Endodermal cell (in vitro differentiated cells): ENCODE data around the gene IL31. TPM values are rescaled to one million over a fixed set of nuclear protein-coding genes. Genes with fewer than 3 reads are reported as not detected.

Experiments
- DNase-seq: peaks from one replicate; pipeline ENCODE4 v3.0.0-alpha.2; 2017
- H3K27ac ChIP-seq: 2 replicates; pipeline ENCODE4 v1.5.1; 2013; ENCODE audit warnings: mild to moderate bottlenecking, low read depth, low read length, moderate library complexity
- H3K27me3 ChIP-seq: 2 replicates; pipeline ENCODE4 v1.6.1; 2013; ENCODE audit warnings: mild to moderate bottlenecking, low read length, moderate library complexity; ENCODE audit not compliant: insufficient read depth, control insufficient read depth, poor library complexity, severe bottlenecking
- H3K36me3 ChIP-seq: 2 replicates; pipeline ENCODE4 v1.7.0; 2013; ENCODE audit warnings: mild to moderate bottlenecking, low read length, moderate library complexity; ENCODE audit not compliant: control insufficient read depth, insufficient read depth
- H3K4me1 ChIP-seq: one replicate; pipeline ENCODE4 v1.7.0; 2013; ENCODE audit warnings: low read length; ENCODE audit not compliant: control insufficient read depth, insufficient read depth
- H3K4me3 ChIP-seq: 2 replicates; pipeline ENCODE4 v1.5.1; 2013; ENCODE audit warnings: mild to moderate bottlenecking, low read length, moderate library complexity
- H3K9ac ChIP-seq: 2 replicates; pipeline ENCODE4 v1.6.1; 2013; ENCODE audit warnings: mild to moderate bottlenecking, low read length, moderate library complexity; ENCODE audit not compliant: poor library complexity, severe bottlenecking; ENCODE audit errors: extremely low read depth
- H3K9me3 ChIP-seq: 2 replicates; pipeline ENCODE4 v1.6.1; 2013; ENCODE audit warnings: mild to moderate bottlenecking, low read length, moderate library complexity; ENCODE audit not compliant: control insufficient read depth
- H3K27ac Mint-ChIP-seq: 2 replicates; pipeline ENCODE4 v1.8.0; 2020; ENCODE audit warnings: mixed read lengths
- H3K27me3 Mint-ChIP-seq: 2 replicates; pipeline ENCODE4 v1.8.0; 2021; ENCODE audit warnings: mild to moderate bottlenecking, mixed read lengths; ENCODE audit not compliant: insufficient read depth
- H3K36me3 Mint-ChIP-seq: 2 replicates; pipeline ENCODE4 v1.8.0; 2020; ENCODE audit warnings: low read depth, mixed read lengths
- H3K4me1 Mint-ChIP-seq: 2 replicates; pipeline ENCODE4 v1.8.0; 2020; ENCODE audit warnings: mixed read lengths
- H3K4me3 Mint-ChIP-seq: 2 replicates; pipeline ENCODE4 v1.8.0; 2020; ENCODE audit warnings: mild to moderate bottlenecking, moderate library complexity, mixed read lengths
- H3K9me3 Mint-ChIP-seq: 2 replicates; pipeline ENCODE4 v1.8.0; 2020; ENCODE audit warnings: mild to moderate bottlenecking, mixed read lengths
- WGBS, 2 experiments: methylation state at CpG; one replicate each; pipeline versions ENCODE4 v1.1.5 to v1.1.7; 2013; ENCODE audit warnings: missing lambda C conversion rate in 2 of 2, mixed read lengths in 1 of 2; ENCODE audit not compliant: insufficient coverage in 1 of 2, insufficient read length in 1 of 2; 5-methylcytosine and 5-hydroxymethylcytosine counted together
- total RNA-seq, 2 donors: library from RNA; stranded (reverse); fragmentation: NEBNext Ultra II Directional in 1 of 2; extraction: Animal tissue kit (Norgen Biotek cat#: 25700) in 1 of 2; gene quantifications; 2 replicates in 1 of 2; 3 replicates in 1 of 2; pipeline ENCODE4 v1.2.1, GENCODE V29; 2021
- TF ChIP-seq, protein P1 (sequence below): fragments of 200-600 bp; sonication (generic); conservative IDR thresholded peaks from 2 replicates; pipeline ENCODE4 v1.5.0; 2021; ENCODE audit warnings: antibody characterized with exemption, mild to moderate bottlenecking

IL31 gene
- total RNA-seq, 2 donors from 2014 or later, result not detected

GRCh38 chr12:122172262-122172939, 1.6 kb downstream of the IL31 start:
- no peak overlapping the region for H3K9ac ChIP-seq
- TF ChIP-seq, protein P1, sequence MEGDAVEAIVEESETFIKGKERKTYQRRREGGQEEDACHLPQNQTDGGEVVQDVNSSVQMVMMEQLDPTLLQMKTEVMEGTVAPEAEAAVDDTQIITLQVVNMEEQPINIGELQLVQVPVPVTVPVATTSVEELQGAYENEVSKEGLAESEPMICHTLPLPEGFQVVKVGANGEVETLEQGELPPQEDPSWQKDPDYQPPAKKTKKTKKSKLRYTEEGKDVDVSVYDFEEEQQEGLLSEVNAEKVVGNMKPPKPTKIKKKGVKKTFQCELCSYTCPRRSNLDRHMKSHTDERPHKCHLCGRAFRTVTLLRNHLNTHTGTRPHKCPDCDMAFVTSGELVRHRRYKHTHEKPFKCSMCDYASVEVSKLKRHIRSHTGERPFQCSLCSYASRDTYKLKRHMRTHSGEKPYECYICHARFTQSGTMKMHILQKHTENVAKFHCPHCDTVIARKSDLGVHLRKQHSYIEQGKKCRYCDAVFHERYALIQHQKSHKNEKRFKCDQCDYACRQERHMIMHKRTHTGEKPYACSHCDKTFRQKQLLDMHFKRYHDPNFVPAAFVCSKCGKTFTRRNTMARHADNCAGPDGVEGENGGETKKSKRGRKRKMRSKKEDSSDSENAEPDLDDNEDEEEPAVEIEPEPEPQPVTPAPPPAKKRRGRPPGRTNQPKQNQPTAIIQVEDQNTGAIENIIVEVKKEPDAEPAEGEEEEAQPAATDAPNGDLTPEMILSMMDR, result no peak
- H3K27ac ChIP-seq, result no peak overlapping the region
- Mint-ChIP-seq H3K27me3 (no peaks in the 10 kb centered on the region), H3K4me1 (no peaks in the 10 kb centered on the region), H3K4me3 (no peak overlapping the region), H3K36me3 (no peaks in the 10 kb centered on the region), H3K9me3 (no peaks in the 10 kb centered on the region), H3K27ac (no peak overlapping the region)
- H3K4me3 ChIP-seq, result no peak overlapping the region
- WGBS, 2 experiments, result 90 to 93% methylated on average over 12 to 16 of the region's 17 CpGs
- DNase-seq, result no peak
- no peaks in the 10 kb centered on the region for H3K27me3 ChIP-seq
- H3K9me3 ChIP-seq, result no peaks in the 10 kb centered on the region
- H3K4me1 ChIP-seq, result no peaks in the 10 kb centered on the region
- no peaks in the 10 kb centered on the region for H3K36me3 ChIP-seq

DNA sequence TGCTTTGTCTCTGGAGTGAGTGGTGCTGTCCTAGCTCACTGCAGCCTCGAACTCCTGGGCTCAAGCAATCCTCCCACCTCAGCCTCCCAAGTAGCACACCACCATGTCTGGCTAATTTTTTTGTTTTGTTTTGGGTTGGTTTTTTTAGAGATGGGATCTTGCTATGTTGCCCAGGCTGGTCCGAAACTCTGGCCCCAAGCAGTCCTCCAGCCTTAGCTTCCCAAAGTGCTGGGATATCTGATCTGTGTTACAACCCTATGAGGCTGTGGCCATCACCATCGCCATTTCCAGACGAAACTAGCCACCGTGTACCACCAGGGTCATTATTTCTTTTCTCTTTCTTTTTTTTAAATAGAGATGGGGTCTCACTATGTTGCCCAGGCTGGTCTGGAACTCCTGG, 2.6 kb downstream of the IL31 start:
- Mint-ChIP-seq H3K4me1 (no peaks in the 10 kb centered on the region), H3K4me3 (no peak overlapping the region), H3K9me3 (no peaks in the 10 kb centered on the region), H3K27ac (no peak overlapping the region), H3K36me3 (no peaks in the 10 kb centered on the region), H3K27me3 (no peaks in the 10 kb centered on the region)
- DNase-seq, result no peak
- no peaks in the 10 kb centered on the region for H3K9me3 ChIP-seq
- no peaks in the 10 kb centered on the region for H3K36me3 ChIP-seq
- 80 to 91% methylated on average over 1 to 4 of the region's 5 CpGs for WGBS, 2 experiments
- no peaks in the 10 kb centered on the region for H3K4me1 ChIP-seq
- no peak overlapping the region for H3K9ac ChIP-seq
- no peaks in the 10 kb centered on the region for H3K27me3 ChIP-seq
- no peak overlapping the region for H3K27ac ChIP-seq
- H3K4me3 ChIP-seq, result no peak overlapping the region
- TF ChIP-seq, protein P1, result no peak

DNA sequence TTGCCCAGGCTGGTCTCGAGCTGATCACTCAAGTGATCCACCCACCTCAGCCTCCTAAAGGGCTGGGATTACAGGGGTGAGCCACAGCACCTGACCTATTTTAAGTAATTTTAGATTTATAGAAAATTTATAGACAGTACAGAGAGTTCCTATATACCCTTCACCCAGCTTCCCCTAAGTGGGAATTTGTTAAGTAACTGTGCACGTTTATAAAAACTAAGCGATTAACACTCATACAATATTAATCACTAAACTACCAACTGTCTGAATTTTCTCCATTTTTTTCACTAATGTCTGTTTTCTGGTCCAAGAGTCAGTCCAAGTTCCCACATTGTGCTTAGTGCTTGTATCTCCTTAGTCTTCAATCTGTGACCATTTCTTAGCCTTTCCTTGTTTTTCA, 5.5 kb downstream of the IL31 start:
- H3K27me3 ChIP-seq, result no peaks in the 10 kb centered on the region
- H3K9ac ChIP-seq, result no peak overlapping the region
- Mint-ChIP-seq H3K36me3 (no peaks in the 10 kb centered on the region), H3K27ac (no peak overlapping the region), H3K27me3 (no peaks in the 10 kb centered on the region), H3K9me3 (no peaks in the 10 kb centered on the region), H3K4me1 (no peaks in the 10 kb centered on the region), H3K4me3 (no peak overlapping the region)
- 92 to 100% methylated on average over 2 to 3 of the region's 3 CpGs for WGBS, 2 experiments
- no peak overlapping the region for H3K4me3 ChIP-seq
- TF ChIP-seq, protein P1, result no peak
- H3K4me1 ChIP-seq, result no peaks in the 10 kb centered on the region
- H3K9me3 ChIP-seq, result no peaks in the 10 kb centered on the region
- H3K36me3 ChIP-seq, result no peaks in the 10 kb centered on the region
- no peak for DNase-seq
- H3K27ac ChIP-seq, result no peak overlapping the region
